Measurements from ENCODE around the gene TSPAN9.

TSPAN9 gene

GRCh38 chr12:3123729-3124128 is 46.5 kb downstream of the TSPAN9 start:
- no peak for DNase-seq (ENCODE audit: low read depth)

- DNase-seq (ENCODE audit: low read depth) = no peak
These were observed 47.7 kb downstream of the TSPAN9 start for GRCh38 chr12:3124917-3125316.

- no peak for DNase-seq (ENCODE audit: low read depth)
These were observed 48.5 kb downstream of the TSPAN9 start for GRCh38 chr12:3125674-3126073.

GRCh38 chr12:3127832-3128231 is 50.7 kb downstream of the TSPAN9 start:
- DNase-seq (ENCODE audit: low read depth) = no peak

DNA sequence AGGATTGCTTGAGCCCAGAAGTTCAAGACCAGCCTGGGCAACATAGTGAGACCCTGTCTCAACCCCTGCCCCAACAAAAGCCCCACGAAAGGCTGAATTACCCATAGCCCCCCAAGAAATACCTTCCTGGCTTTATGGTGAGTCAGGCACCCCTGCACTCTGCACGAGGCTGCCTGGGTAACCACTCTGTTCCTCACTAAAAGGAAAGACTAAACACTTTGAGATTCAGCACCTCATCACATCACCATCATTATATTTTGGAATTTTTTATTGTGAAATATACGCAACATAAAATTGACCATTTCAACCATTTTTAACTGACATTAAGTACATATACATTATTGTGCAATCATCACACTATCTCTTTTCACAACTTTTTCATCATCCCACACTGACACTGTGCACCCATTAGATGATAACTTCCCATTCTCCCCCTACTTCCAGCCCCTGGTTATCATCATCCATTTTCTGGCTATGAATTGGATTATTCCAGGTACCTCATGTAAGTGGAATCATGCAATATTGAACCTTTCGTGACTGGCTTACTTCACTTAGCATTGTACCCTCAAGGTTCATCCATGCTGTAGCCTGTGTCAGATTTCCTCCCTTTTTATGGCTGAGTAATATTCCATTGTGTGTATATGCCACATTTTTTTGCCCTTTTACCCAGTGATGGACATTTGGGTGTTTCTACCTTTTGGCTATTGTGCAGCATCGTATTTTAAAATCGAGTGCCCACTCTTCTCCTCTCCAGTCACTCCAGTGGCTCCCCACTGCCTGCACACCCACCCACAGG is 51.5 kb downstream of the TSPAN9 start:
- no peak for DNase-seq (ENCODE audit: low read depth)

GRCh38 chr12:3129301-3130056 is 52.3 kb downstream of the TSPAN9 start:
- DNase-seq (ENCODE audit: low read depth) = no peak

- DNase-seq (ENCODE audit: low read depth) = no peak
These were observed 53.1 kb downstream of the TSPAN9 start for GRCh38 chr12:3130057-3130830.

DNA sequence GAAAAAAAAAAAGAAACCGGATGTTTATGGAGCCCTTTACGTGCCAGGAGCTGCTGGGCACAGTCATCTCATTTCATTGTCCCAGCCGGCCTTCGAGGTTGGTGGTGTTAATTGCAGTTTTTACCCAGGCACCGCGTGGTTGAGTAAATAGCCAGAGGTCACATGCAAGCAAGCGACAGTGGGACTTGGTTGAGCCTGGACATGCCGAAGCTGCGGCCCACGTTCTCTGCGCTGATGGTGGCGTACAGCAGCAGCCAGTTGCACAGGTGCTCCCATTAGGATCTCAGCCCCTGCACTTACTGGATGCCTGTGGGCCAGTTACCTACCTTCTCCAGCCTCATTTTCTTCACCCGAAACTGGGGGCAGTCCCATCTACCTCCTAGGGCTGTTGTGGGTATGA is 54.0 kb downstream of the TSPAN9 start:
- DNase-seq (ENCODE audit: low read depth) = no peak

- no peak for DNase-seq (ENCODE audit: low read depth)
These were observed 55.6 kb downstream of the TSPAN9 start for GRCh38 chr12:3132636-3133404.

DNA sequence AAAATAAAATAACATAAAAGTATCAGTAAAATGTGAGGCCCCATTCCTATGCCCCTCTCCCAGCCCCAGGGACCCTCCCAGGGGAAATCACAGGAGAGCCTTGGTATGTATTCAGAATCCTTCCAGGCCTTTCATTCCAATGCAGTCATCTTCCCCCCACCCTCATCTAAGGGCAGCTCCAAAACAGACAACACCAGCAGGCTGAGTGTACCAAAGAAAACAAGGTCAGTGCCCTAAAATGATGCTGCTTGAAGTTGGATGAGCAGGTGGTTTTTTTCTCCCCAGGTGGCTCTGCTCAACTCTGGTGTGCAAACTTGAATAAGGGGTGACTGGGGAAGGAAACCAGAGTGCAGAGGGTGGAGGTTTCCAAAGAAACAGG is 56.2 kb downstream of the TSPAN9 start:
- DNase-seq (ENCODE audit: low read depth) = no peak

GRCh38 chr12:3134126-3134525 is 56.9 kb downstream of the TSPAN9 start:
- DNase-seq (ENCODE audit: low read depth) = no peak

DNA sequence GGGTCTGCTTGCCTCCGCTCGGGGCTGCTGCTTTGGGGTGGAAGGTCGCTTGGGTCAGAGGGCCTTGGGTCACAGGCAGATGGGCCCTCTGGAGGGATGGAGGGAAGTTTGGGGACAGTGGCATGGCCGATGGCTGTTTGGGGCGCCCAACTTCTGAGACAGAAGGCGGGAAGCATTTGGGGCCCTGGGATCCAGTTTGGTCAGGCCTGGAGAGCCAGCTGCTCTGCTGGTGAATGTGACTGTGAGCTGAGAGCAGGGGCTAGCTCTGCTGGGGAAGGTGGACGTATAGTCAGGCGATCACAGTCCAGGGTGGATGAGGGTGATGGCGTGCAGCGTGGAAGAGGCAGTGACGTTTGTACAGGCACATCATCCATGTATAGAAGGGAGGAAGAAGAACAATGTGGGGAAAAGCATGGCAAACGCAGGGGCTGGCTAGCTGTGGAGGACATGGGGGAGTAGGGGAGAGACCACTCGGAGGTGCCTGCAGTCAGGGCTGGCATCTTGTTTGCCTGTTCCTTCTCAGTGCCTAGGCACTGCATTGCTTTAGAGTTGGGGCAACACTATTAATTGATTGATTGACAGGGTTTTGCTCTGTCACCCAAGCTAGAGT is 57.5 kb downstream of the TSPAN9 start:
- DNase-seq (ENCODE audit: low read depth) = no peak

GRCh38 chr12:3135522-3136461 is 58.6 kb downstream of the TSPAN9 start:
- DNase-seq (ENCODE audit: low read depth) = no peak

DNA sequence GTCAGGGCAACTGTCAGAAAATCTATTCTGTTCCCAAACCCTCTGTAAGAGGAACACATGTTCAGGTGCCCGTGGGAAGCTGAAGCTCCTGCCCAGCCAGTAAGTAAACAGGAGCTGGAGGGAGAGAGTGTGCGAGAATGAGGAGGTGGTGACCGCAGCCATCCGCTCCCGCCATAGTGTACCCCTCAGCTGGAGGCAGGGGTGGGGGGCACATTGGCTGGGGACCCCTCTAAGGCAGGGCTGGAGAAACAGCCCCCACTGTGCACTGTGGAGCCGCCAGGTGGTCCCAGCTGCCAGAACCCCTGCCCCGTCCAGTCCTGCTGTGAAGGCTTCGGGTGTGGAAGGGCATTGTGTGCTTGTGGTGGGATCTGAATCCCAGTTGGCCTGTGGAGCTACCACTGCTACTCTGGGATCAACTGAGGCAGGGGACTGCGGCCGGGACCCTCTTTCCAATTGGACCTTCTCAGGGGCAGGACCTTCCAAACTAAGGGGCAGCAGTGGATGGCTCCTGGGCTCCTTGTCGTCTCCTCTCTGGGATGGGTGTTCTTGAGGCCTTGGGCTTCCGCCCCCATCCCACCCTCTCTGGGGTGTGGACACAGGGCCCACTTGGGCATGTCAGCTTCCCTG is 59.6 kb downstream of the TSPAN9 start:
- DNase-seq (ENCODE audit: low read depth) = no peak

DNA sequence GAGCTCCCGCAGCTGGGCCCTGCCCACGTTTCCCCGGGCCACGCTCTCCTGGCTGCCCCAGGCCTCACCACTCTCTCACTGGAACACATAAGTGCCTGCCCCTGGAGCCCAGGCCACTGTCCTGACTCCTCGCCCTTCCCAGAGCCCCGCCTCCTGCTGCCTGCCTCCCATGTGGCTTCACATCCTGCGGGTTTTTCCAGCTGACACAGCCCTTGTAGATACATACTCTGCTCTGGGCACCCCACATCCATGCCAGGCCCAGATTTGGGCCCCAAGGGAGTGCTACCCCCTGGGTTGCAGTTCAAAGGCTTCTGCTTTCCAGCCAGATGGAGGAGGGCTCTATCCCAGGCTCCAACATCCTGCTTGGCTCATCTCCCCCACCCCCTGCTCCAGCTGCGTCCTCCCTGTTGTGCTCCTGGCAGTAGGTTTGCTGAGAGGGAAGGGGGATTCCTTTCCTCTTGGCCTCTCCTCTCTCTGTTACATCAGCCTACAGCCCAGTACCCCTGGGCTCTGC is 60.1 kb downstream of the TSPAN9 start:
- no peak for DNase-seq (ENCODE audit: low read depth)

GRCh38 chr12:3137814-3138445 is 60.8 kb downstream of the TSPAN9 start:
- no peak for DNase-seq (ENCODE audit: low read depth)

DNA sequence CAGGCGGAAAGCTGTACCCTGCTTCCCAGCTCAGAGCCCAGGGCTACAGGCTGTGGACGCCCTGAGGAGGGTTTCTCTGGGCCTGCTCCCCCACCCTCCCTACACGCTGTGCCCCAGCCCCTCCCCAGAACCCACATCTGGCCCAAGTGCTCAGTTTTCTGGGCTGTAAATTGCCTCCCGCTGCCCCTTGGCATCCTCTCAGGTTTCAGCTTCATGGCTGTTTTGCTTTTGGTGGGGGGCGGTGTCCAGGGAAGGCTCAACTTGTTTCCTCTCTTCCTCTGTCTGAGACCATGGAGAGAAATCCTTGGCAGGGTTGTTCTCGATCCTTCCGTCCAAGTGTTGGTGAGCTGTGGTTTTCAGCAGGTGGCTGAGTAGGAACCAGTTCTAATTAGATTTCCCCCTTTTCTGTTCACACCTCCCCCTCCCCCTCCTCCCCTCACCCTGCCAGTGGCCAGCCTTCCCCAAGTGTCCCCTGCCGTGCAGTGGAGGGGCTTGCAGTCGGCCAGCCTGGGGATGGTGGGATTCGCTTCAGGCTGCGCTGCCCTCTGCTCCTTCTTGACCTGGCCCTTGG is 61.8 kb downstream of the TSPAN9 start:
- no peak for DNase-seq (ENCODE audit: low read depth)

GRCh38 chr12:3139760-3140159 is 62.6 kb downstream of the TSPAN9 start:
- no peak for DNase-seq (ENCODE audit: low read depth)

DNA sequence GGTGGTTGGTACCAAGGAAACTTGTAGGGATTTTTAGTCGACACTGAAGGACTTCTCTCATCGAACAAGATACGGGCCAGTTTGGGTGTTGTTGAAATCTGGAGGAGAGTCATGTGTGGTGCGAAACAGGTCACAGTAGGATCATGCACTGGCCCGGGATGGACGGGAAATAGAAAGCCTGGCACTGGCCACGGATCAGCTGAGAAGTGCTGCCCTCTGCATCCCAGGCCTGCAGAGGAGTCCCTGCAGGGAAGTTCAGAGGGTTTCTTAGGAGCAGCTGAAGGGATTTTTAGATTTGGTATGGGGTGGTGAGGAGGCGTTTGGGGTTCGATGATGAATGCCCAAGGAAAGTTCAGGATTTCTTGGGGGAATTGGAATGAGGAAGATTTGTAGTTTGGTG is 63.1 kb downstream of the TSPAN9 start:
- no peak for DNase-seq (ENCODE audit: low read depth)
